HepG2 (cell line): ENCODE data around the gene SERPINB1. TPM values are rescaled to one million over a fixed set of nuclear protein-coding genes. Genes with fewer than 3 reads are reported as not detected.

Experiments used
- BHLHE40 ChIP-seq: IDR thresholded peaks from 2 replicates; pipeline ENCODE4 v1.6.1; 2011; ENCODE audit warnings: low read length, improper control_type of control experiment
- DMAP1 ChIP-seq: IDR thresholded peaks from 2 replicates; pipeline ENCODE4 v1.6.1; 2016
- ESRRA ChIP-seq: sonication (generic); formaldehyde crosslinking; IDR thresholded peaks from 2 replicates; pipeline ENCODE4 v1.5.1; 2020; ENCODE audit warnings: mild to moderate bottlenecking, low read depth, missing genetic modification reagents
- NCOA5 ChIP-seq: sonication (generic); formaldehyde crosslinking; IDR thresholded peaks from 2 replicates; pipeline ENCODE4 v1.4.0; 2020; ENCODE audit warnings: missing genetic modification reagents
- POGZ ChIP-seq: sonication (generic); formaldehyde crosslinking; IDR thresholded peaks from 2 replicates; pipeline ENCODE4 v1.4.0; 2020; ENCODE audit warnings: mild to moderate bottlenecking, missing genetic modification reagents
- PPARG ChIP-seq: conservative IDR thresholded peaks from 2 replicates; pipeline ENCODE4 v1.6.1; 2016; ENCODE audit warnings: missing biosample characterization, missing genetic modification reagents
- RNF2 ChIP-seq: fragments of 450-650 bp; conservative IDR thresholded peaks from 2 replicates; pipeline ENCODE4 v1.6.1; 2016; ENCODE audit warnings: low read depth
- ZBTB1 ChIP-seq: sonication (generic); formaldehyde crosslinking; IDR thresholded peaks from 2 replicates; pipeline ENCODE4 v1.4.0; 2020; ENCODE audit warnings: missing genetic modification reagents, borderline replicate concordance
- ZNF124 ChIP-seq: sonication (generic); formaldehyde crosslinking; IDR thresholded peaks from 2 replicates; pipeline ENCODE4 v1.4.0; 2020; ENCODE audit warnings: missing genetic modification reagents
- ZNF3 ChIP-seq: IDR thresholded peaks from 2 replicates; pipeline ENCODE4 v1.7.0; 2017; ENCODE audit warnings: inconsistent platforms
- ZNF678 ChIP-seq: sonication (generic); formaldehyde crosslinking; IDR thresholded peaks from 2 replicates; pipeline ENCODE4 v1.4.0; 2020; ENCODE audit warnings: mild to moderate bottlenecking, missing genetic modification reagents
- ZNF772 ChIP-seq: sonication (generic); formaldehyde crosslinking; IDR thresholded peaks from 2 replicates; pipeline ENCODE4 v1.5.0; 2020; ENCODE audit warnings: mild to moderate bottlenecking, missing genetic modification reagents
- polyA plus RNA-seq, 8 experiments: library from polyadenylated mRNA; depleted of rRNA in 3 of 8; stranded (reverse) in 7 of 8; unstranded in 1 of 8; fragments of >200 nt; fragmentation: Illumina TruSeq in 4 of 8; extraction: Trizol in 4 of 8; gene quantifications; 2 replicates each; pipeline versions ENCODE4 v1.2.1 to v1.2.3, GENCODE V29; 2011 to 2016; ENCODE audit warnings: low read depth in 4 of 8, missing spikeins in 1 of 8, mixed read lengths in 1 of 8; ENCODE audit not compliant: insufficient read depth in 1 of 8
- total RNA-seq, 5 experiments: library from RNA; depleted of rRNA; stranded (reverse); fragments of >200 nt; fragmentation: Illumina TruSeq; extraction: Trizol; gene quantifications; 2 replicates each; pipeline ENCODE4 v1.2.3, GENCODE V29; 2016; ENCODE audit warnings: low read depth in 1 of 5
- TF ChIP-seq, protein P1 (sequence below): sonication (generic); formaldehyde crosslinking; IDR thresholded peaks from 2 replicates; pipeline ENCODE4 v1.4.0; 2020; ENCODE audit warnings: missing genetic modification reagents, mild to moderate bottlenecking, borderline replicate concordance
- TF ChIP-seq, protein P2 (sequence below): sonication (generic); formaldehyde crosslinking; IDR thresholded peaks from 2 replicates; pipeline ENCODE4 v1.4.0; 2020; ENCODE audit warnings: missing genetic modification reagents
- TF ChIP-seq, protein P3 (sequence below), 2 experiments: sonication (generic) in 1 of 2; formaldehyde crosslinking in 1 of 2; IDR thresholded peaks; 2 replicates each; pipeline versions ENCODE4 v1.5.1 to v1.6.1; 2011 to 2020; ENCODE audit warnings: borderline replicate concordance in 1 of 2, low read depth in 1 of 2, low read length in 1 of 2, mild to moderate bottlenecking in 1 of 2, missing genetic modification reagents in 1 of 2, moderate library complexity in 1 of 2
- TF ChIP-seq, protein P4 (sequence below): IDR thresholded peaks from 2 replicates; pipeline ENCODE4 v1.6.1; 2016; ENCODE audit warnings: low read depth, control low read depth
- TF ChIP-seq, protein P5 (sequence below): sonication (generic); formaldehyde crosslinking; IDR thresholded peaks from 2 replicates; pipeline ENCODE4 v1.8.1; 2023; ENCODE audit warnings: mild to moderate bottlenecking, missing genetic modification reagents
- TF ChIP-seq, protein P6 (sequence below): sonication (generic); formaldehyde crosslinking; IDR thresholded peaks from 2 replicates; pipeline ENCODE4 v1.5.0; 2020; ENCODE audit warnings: missing genetic modification reagents, mild to moderate bottlenecking, borderline replicate concordance

SERPINB1 gene
- total and polyA plus RNA-seq, 2 of the 13 experiments (the other 11 are each of a cell fraction or from before 2014, with no cell fraction given): 41.4 to 60.5 TPM

DNA sequence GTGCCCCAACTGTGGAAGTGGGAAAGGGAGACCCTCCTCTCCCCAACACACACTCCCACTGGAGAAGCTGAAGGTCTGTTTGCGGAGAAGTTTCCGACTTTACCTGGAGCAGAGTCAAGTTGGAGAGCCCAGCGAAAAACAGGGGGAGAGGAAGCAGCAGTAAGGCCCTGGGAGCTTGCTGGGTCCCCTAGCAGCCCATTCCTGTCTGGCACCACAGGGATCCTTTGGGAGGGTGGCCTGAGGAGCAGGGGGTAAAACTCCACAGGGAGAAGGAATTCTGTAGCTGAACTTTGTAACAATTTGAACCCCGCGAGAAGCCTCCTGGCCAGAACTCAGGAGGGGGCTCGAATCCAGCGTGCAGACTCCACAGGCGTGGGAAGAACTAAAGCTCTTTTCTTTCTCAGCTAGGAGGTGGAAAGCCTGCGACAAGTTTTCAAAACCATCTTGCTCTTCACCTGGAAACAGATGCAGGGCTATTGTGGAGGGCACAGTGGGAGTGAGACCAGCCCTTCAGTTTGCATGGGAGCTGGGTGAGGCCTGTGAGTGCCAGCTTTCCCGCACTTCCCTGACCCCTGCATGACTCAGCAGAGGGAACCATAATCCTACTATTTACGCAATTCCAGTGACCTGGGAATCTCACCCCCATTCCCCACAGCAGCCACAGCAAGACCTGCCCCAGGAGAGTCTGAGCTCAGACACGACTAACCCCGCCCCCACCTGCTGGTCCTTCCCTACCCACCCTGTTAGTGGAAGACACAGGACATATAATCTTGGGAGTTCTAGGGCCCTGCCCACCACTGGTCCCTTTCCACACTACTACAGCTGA lies 35.6 kb upstream of the SERPINB1 start (continued):
- TF ChIP-seq, protein P1, sequence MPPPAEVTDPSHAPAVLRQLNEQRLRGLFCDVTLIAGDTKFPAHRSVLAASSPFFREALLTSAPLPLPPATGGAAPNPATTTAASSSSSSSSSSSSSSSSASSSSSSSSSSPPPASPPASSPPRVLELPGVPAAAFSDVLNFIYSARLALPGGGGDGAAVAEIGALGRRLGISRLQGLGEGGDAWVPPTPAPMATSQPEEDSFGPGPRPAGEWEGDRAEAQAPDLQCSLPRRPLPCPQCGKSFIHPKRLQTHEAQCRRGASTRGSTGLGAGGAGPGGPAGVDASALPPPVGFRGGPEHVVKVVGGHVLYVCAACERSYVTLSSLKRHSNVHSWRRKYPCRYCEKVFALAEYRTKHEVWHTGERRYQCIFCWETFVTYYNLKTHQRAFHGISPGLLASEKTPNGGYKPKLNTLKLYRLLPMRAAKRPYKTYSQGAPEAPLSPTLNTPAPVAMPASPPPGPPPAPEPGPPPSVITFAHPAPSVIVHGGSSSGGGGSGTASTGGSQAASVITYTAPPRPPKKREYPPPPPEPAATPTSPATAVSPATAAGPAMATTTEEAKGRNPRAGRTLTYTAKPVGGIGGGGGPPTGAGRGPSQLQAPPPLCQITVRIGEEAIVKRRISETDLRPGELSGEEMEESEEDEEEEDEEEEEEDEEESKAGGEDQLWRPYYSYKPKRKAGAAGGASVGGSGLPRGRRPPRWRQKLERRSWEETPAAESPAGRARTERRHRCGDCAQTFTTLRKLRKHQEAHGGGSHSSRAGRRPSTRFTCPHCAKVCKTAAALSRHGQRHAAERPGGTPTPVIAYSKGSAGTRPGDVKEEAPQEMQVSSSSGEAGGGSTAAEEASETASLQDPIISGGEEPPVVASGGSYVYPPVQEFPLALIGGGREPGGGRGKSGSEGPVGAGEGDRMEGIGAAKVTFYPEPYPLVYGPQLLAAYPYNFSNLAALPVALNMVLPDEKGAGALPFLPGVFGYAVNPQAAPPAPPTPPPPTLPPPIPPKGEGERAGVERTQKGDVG (CRISPR knock-in tag): no peak
- TF ChIP-seq ZNF772 (CRISPR knock-in tag): no peak
- TF ChIP-seq ZBTB1 (CRISPR knock-in tag): no peak
- TF ChIP-seq, protein P2, sequence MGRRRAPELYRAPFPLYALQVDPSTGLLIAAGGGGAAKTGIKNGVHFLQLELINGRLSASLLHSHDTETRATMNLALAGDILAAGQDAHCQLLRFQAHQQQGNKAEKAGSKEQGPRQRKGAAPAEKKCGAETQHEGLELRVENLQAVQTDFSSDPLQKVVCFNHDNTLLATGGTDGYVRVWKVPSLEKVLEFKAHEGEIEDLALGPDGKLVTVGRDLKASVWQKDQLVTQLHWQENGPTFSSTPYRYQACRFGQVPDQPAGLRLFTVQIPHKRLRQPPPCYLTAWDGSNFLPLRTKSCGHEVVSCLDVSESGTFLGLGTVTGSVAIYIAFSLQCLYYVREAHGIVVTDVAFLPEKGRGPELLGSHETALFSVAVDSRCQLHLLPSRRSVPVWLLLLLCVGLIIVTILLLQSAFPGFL (CRISPR knock-in tag): no peak
- TF ChIP-seq BHLHE40: no peak
- TF ChIP-seq, protein P3, sequence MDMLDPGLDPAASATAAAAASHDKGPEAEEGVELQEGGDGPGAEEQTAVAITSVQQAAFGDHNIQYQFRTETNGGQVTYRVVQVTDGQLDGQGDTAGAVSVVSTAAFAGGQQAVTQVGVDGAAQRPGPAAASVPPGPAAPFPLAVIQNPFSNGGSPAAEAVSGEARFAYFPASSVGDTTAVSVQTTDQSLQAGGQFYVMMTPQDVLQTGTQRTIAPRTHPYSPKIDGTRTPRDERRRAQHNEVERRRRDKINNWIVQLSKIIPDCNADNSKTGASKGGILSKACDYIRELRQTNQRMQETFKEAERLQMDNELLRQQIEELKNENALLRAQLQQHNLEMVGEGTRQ (IDR thresholded peaks at IDR 0.05; ENCODE audit: low read depth, low read length): no peak
- TF ChIP-seq, protein P3 (CRISPR knock-in tag; IDR thresholded peaks at IDR 0.05; ENCODE audit: borderline replicate concordance): no peak
- TF ChIP-seq NCOA5 (CRISPR knock-in tag): no peak
- TF ChIP-seq PPARG (CRISPR knock-in tag): no peak
- TF ChIP-seq, protein P4, sequence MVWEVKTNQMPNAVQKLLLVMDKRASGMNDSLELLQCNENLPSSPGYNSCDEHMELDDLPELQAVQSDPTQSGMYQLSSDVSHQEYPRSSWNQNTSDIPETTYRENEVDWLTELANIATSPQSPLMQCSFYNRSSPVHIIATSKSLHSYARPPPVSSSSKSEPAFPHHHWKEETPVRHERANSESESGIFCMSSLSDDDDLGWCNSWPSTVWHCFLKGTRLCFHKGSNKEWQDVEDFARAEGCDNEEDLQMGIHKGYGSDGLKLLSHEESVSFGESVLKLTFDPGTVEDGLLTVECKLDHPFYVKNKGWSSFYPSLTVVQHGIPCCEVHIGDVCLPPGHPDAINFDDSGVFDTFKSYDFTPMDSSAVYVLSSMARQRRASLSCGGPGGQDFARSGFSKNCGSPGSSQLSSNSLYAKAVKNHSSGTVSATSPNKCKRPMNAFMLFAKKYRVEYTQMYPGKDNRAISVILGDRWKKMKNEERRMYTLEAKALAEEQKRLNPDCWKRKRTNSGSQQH (CRISPR knock-in tag): peak; percentile 82
- no peak for TF ChIP-seq ZNF678 (CRISPR knock-in tag)
- TF ChIP-seq, protein P5, sequence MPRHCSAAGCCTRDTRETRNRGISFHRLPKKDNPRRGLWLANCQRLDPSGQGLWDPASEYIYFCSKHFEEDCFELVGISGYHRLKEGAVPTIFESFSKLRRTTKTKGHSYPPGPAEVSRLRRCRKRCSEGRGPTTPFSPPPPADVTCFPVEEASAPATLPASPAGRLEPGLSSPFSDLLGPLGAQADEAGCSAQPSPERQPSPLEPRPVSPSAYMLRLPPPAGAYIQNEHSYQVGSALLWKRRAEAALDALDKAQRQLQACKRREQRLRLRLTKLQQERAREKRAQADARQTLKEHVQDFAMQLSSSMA (CRISPR knock-in tag): no peak
- no peak for TF ChIP-seq RNF2
- no peak for TF ChIP-seq ZNF124 (CRISPR knock-in tag)
- TF ChIP-seq ZNF3: no peak
- TF ChIP-seq, protein P6, sequence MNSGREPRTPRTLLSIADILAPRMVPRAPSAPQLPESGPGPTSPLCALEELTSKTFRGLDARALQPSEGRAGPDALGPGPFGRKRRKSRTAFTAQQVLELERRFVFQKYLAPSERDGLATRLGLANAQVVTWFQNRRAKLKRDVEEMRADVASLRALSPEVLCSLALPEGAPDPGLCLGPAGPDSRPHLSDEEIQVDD: no peak
- TF ChIP-seq DMAP1 (CRISPR knock-in tag): peak; percentile 39; the same call in 1 of the 2 replicates
- peak; percentile 47; the same call in 1 of the 2 replicates for TF ChIP-seq POGZ
- peak; percentile 70; the same call in 1 of the 2 replicates for TF ChIP-seq ESRRA (CRISPR knock-in tag)
